H1 (cell line): ENCODE measurements around the gene RABEPK.

Experiments used
- CTCF ChIP-seq, 3 experiments: IDR thresholded peaks; 1 replicate in 2 of 3; 2 replicates in 1 of 3; pipeline versions ENCODE4 v1.5.1 to v1.6.1; 2011; ENCODE audit warnings: low read length in 3 of 3, mild to moderate bottlenecking in 3 of 3, inconsistent platforms in 2 of 3, low read depth in 1 of 3, moderate library complexity in 1 of 3; ENCODE audit not compliant: insufficient read depth in 1 of 3; ENCODE audit errors: control extremely low read depth in 1 of 3
- GABPA ChIP-seq: IDR thresholded peaks from 2 replicates; pipeline ENCODE4 v1.6.1; 2011; ENCODE audit warnings: mild to moderate bottlenecking, low read length, moderate library complexity, borderline replicate concordance; ENCODE audit not compliant: insufficient read depth
- KDM1A ChIP-seq: fragments of 200-600, 300-600 bp; sonication (generic); IDR thresholded peaks from 2 replicates; pipeline ENCODE4 v1.7.1; 2016; ENCODE audit warnings: mild to moderate bottlenecking, low read length, borderline replicate concordance
- POLR2AphosphoS5 ChIP-seq: IDR thresholded peaks from 2 replicates; pipeline ENCODE4 v1.6.1; 2011; ENCODE audit warnings: low read depth, low read length
- SAP30 ChIP-seq: fragments of 300-600 bp; sonication (generic); IDR thresholded peaks from 2 replicates; pipeline ENCODE4 v1.7.1; 2012; ENCODE audit warnings: low read length, moderate library complexity, mild to moderate bottlenecking, inconsistent platforms; ENCODE audit not compliant: insufficient read depth, insufficient replicate concordance

GRCh38 chr9:125180876-125181275, 19.5 kb upstream of the RABEPK start:
- TF ChIP-seq POLR2AphosphoS5, result no peak
- TF ChIP-seq KDM1A, result no peak
- TF ChIP-seq GABPA, result no peak
- TF ChIP-seq SAP30, result no peak
- TF ChIP-seq CTCF (IDR thresholded peaks at IDR 0.05; ENCODE audit: control extremely low read depth in 1 of 3, insufficient read depth in 1 of 3, low read depth in 1 of 3, low read length in 3 of 3), result no peak
